ENCODE measurements around the gene DUSP9. TPM values are rescaled to one million over a fixed set of nuclear protein-coding genes. Genes with fewer than 3 reads are reported as not detected.

Gene DUSP9
- total and polyA plus RNA-seq, 2 experiments from 2014 or later, result 75.5 to 86.2 TPM

- Histone ChIP-seq H3K4me1 (ENCODE audit: insufficient read depth) (no peaks in the 10 kb centered on the region), H3K9me3 (ENCODE audit: low read depth) (no peaks in the 10 kb centered on the region), H3K9me2 (replicated peaks; ENCODE audit: insufficient read depth) (no peaks in the 10 kb centered on the region), H3K36me3 (replicated peaks; ENCODE audit: insufficient read depth, low read depth) (no peaks in the 10 kb centered on the region), H4K20me1 (ENCODE audit: insufficient read depth, poor library complexity, severe bottlenecking) (no peaks in the 10 kb centered on the region), H2AFZ (no peak overlapping the region), H3K27ac (no peak overlapping the region), H3K27me3 (peaks cover 4% of the 10 kb centered on the region), H3K4me2 (no peak overlapping the region), H3K79me2 (no peaks in the 10 kb centered on the region), H3K4me3 (no peak overlapping the region)
- TF ChIP-seq CTCF (IDR thresholded peaks at IDR 0.05; ENCODE audit: poor library complexity) (no peak), EZH2phosphoT487 (IDR thresholded peaks at IDR 0.05; ENCODE audit: low read depth, severe bottlenecking, unreplicated experiment) (no peak), EZH2 (IDR thresholded peaks at IDR 0.05; ENCODE audit: borderline replicate concordance) (no peak)
- 89% methylated on average over 8 of the region's 9 CpGs for WGBS (ENCODE audit: low lambda C conversion rate, missing lambda C conversion rate)
- DNase-seq (ENCODE audit: low spot score), result no peak
These were observed 4.6 kb downstream of the DUSP9 start for GRCh38 chrX:153651540-153652079.

GRCh38 chrX:153653556-153653955, 6.6 kb downstream of the DUSP9 start:
- no peaks in the 10 kb centered on the region for H3K4me1 ChIP-seq (ENCODE audit: insufficient read depth)
- no peak overlapping the region for H3K27ac ChIP-seq
- 92% methylated on average over 2 of the region's 2 CpGs for WGBS (ENCODE audit: low lambda C conversion rate, missing lambda C conversion rate)
- H3K79me2 ChIP-seq, result no peaks in the 10 kb centered on the region
- no peak overlapping the region for H2AFZ ChIP-seq
- H3K4me2 ChIP-seq, result no peak overlapping the region
- no peak overlapping the region for H3K4me3 ChIP-seq
- peaks cover under 1% of the 10 kb centered on the region for H3K27me3 ChIP-seq
- H4K20me1 ChIP-seq (ENCODE audit: insufficient read depth, poor library complexity, severe bottlenecking), result no peaks in the 10 kb centered on the region
- H3K36me3 ChIP-seq (replicated peaks; ENCODE audit: insufficient read depth, low read depth), result no peaks in the 10 kb centered on the region
- no peaks in the 10 kb centered on the region for H3K9me3 ChIP-seq (ENCODE audit: low read depth)
- TF ChIP-seq CTCF (IDR thresholded peaks at IDR 0.05; ENCODE audit: poor library complexity) (no peak), EZH2 (IDR thresholded peaks at IDR 0.05; ENCODE audit: borderline replicate concordance) (no peak), EZH2phosphoT487 (IDR thresholded peaks at IDR 0.05; ENCODE audit: low read depth, severe bottlenecking, unreplicated experiment) (no peak)
- H3K9me2 ChIP-seq (replicated peaks; ENCODE audit: insufficient read depth), result no peaks in the 10 kb centered on the region
- DNase-seq (ENCODE audit: low spot score), result no peak

DNA sequence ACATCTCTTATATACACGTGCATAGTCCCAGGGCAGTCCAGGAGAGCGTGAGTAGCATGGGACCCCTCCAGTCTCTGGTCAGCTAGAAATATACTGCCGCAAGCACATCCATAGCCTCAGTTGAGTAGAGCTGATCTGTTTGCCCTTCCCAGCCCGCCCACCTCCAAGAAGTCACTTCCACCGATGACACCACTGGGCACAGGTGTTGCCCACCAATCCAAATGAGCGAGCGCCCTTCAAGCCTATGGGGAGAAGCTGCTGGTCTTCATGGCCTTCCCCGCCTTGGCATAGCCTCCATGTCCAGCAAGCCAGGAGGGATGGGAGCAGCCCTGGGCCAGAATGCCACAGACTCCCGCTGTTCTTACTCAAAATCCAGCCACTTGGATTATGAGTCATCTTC, 10.2 kb downstream of the DUSP9 start:
- H3K4me3 ChIP-seq, result no peak overlapping the region
- DNase-seq (ENCODE audit: low spot score), result no peak
- 84% methylated on average over 9 of the region's 9 CpGs for WGBS (ENCODE audit: low lambda C conversion rate, missing lambda C conversion rate)
- H3K79me2 ChIP-seq, result no peaks in the 10 kb centered on the region
- no peaks in the 10 kb centered on the region for H4K20me1 ChIP-seq (ENCODE audit: insufficient read depth, poor library complexity, severe bottlenecking)
- H3K27ac ChIP-seq, result no peak overlapping the region
- no peak overlapping the region for H2AFZ ChIP-seq
- H3K36me3 ChIP-seq (replicated peaks; ENCODE audit: insufficient read depth, low read depth), result no peaks in the 10 kb centered on the region
- H3K4me1 ChIP-seq (ENCODE audit: insufficient read depth), result no peaks in the 10 kb centered on the region
- H3K9me2 ChIP-seq (replicated peaks; ENCODE audit: insufficient read depth), result no peaks in the 10 kb centered on the region
- H3K4me2 ChIP-seq, result no peak overlapping the region
- TF ChIP-seq CTCF (IDR thresholded peaks at IDR 0.05; ENCODE audit: poor library complexity), result no peak
- TF ChIP-seq EZH2phosphoT487 (IDR thresholded peaks at IDR 0.05; ENCODE audit: low read depth, severe bottlenecking, unreplicated experiment), result no peak
- TF ChIP-seq EZH2 (IDR thresholded peaks at IDR 0.05; ENCODE audit: borderline replicate concordance), result no peak
- no peaks in the 10 kb centered on the region for H3K9me3 ChIP-seq (ENCODE audit: low read depth)
- peaks cover 12% of the 10 kb centered on the region for H3K27me3 ChIP-seq
